ENCODE data around the gene TP53BP2.

The TP53BP2 gene

GRCh38 chr1:223752721-223753515 is 92.8 kb downstream of the TP53BP2 start:
- no peak overlapping the region for H3K4me3 ChIP-seq (ENCODE audit: low read depth, low read length)
- peak; percentile 24 for DNase-seq (ENCODE audit: low read depth)
- no peak for TF ChIP-seq MYC (IDR thresholded peaks at IDR 0.05; ENCODE audit: low read depth, low read length)
- no peak for TF ChIP-seq POLR2A (IDR thresholded peaks at IDR 0.05; ENCODE audit: extremely low read depth, insufficient read length)
- no peak for TF ChIP-seq MAX (IDR thresholded peaks at IDR 0.05; ENCODE audit: low read depth, low read length)
- TF ChIP-seq CTCF (IDR thresholded peaks at IDR 0.05; ENCODE audit: low read depth, low read length), result no peak

GRCh38 chr1:223751696-223752095 is 94.1 kb downstream of the TP53BP2 start:
- DNase-seq (ENCODE audit: low read depth), result no peak
- H3K4me3 ChIP-seq (ENCODE audit: low read depth, low read length), result no peak overlapping the region
- TF ChIP-seq CTCF (IDR thresholded peaks at IDR 0.05; ENCODE audit: low read depth, low read length) (no peak), POLR2A (IDR thresholded peaks at IDR 0.05; ENCODE audit: extremely low read depth, insufficient read length) (no peak), MAX (IDR thresholded peaks at IDR 0.05; ENCODE audit: low read depth, low read length) (no peak), MYC (IDR thresholded peaks at IDR 0.05; ENCODE audit: low read depth, low read length) (no peak)

- TF ChIP-seq CTCF (IDR thresholded peaks at IDR 0.05; ENCODE audit: low read depth, low read length) (no peak), MAX (IDR thresholded peaks at IDR 0.05; ENCODE audit: low read depth, low read length) (no peak), MYC (IDR thresholded peaks at IDR 0.05; ENCODE audit: low read depth, low read length) (no peak), POLR2A (IDR thresholded peaks at IDR 0.05; ENCODE audit: extremely low read depth, insufficient read length) (no peak)
- H3K4me3 ChIP-seq (ENCODE audit: low read depth, low read length), result no peak overlapping the region
- no peak for DNase-seq (ENCODE audit: low read depth)
Measured at GRCh38 chr1:223750730-223751570, 94.8 kb downstream of the TP53BP2 start.

GRCh38 chr1:223748773-223749733 is 96.7 kb downstream of the TP53BP2 start:
- DNase-seq (ENCODE audit: low read depth), result peak; percentile 62
- no peak for TF ChIP-seq POLR2A (IDR thresholded peaks at IDR 0.05; ENCODE audit: extremely low read depth, insufficient read length)
- TF ChIP-seq CTCF (IDR thresholded peaks at IDR 0.05; ENCODE audit: low read depth, low read length), result peak; percentile 88
- peak overlapping the region; percentile 36 for H3K4me3 ChIP-seq (ENCODE audit: low read depth, low read length)

- no peak overlapping the region for H3K4me3 ChIP-seq (ENCODE audit: low read depth, low read length)
- TF ChIP-seq CTCF (IDR thresholded peaks at IDR 0.05; ENCODE audit: low read depth, low read length) (no peak), POLR2A (IDR thresholded peaks at IDR 0.05; ENCODE audit: extremely low read depth, insufficient read length) (no peak), MAX (IDR thresholded peaks at IDR 0.05; ENCODE audit: low read depth, low read length) (no peak), MYC (IDR thresholded peaks at IDR 0.05; ENCODE audit: low read depth, low read length) (no peak)
- DNase-seq (ENCODE audit: low read depth), result peak; percentile 28
Measured at GRCh38 chr1:223748405-223748772, 97.4 kb downstream of the TP53BP2 start.
